CD14-positive monocyte (primary cell): Measurements from ENCODE around the gene PTCH2. TPM values are rescaled to one million over a fixed set of nuclear protein-coding genes. Genes with fewer than 3 reads are reported as not detected.
"Not testable (repeated sequence)": the region's sequence is repeated elsewhere in the genome, so short reads cannot be mapped to it uniquely, and the experiment has no call there.

Experiments used
- DNase-seq, 3 donors: peaks; one replicate each; pipeline ENCODE4 v3.0.0-alpha.2; 2011 to 2022
- H2AFZ ChIP-seq: 2 replicates; pipeline ENCODE4 v1.6.0; 2012; ENCODE audit warnings: mild to moderate bottlenecking, low read depth, low read length, inconsistent platforms; ENCODE audit not compliant: insufficient read depth, poor library complexity, severe bottlenecking
- H3K27ac ChIP-seq, 2 donors: 1 replicate in 1 of 2; 2 replicates in 1 of 2; pipeline ENCODE4 v1.5.1; 2012 to 2013; ENCODE audit warnings: low read length in 2 of 2, control low read depth in 1 of 2, inconsistent platforms in 1 of 2, low read depth in 1 of 2, mild to moderate bottlenecking in 1 of 2
- H3K27me3 ChIP-seq, 2 donors: one replicate each; pipeline versions ENCODE4 v1.6.0 to v1.6.1; 2011 to 2013; ENCODE audit warnings: low read length in 2 of 2; ENCODE audit not compliant: control insufficient read depth in 2 of 2, insufficient read depth in 2 of 2
- H3K36me3 ChIP-seq, 2 donors: replicated peaks in 1 of 2; 1 replicate in 1 of 2; 2 replicates in 1 of 2; pipeline versions ENCODE4 v1.5.1 to v1.6.1; 2012 to 2013; ENCODE audit warnings: low read length in 2 of 2, control low read depth in 1 of 2, inconsistent platforms in 1 of 2, mild to moderate bottlenecking in 1 of 2; ENCODE audit not compliant: insufficient read depth in 2 of 2, control insufficient read depth in 1 of 2
- H3K4me1 ChIP-seq, 2 donors: 1 replicate in 1 of 2; 2 replicates in 1 of 2; pipeline versions ENCODE4 v1.5.1 to v1.6.1; 2012 to 2013; ENCODE audit warnings: low read length in 2 of 2, control low read depth in 1 of 2, inconsistent platforms in 1 of 2, mild to moderate bottlenecking in 1 of 2, moderate library complexity in 1 of 2; ENCODE audit not compliant: insufficient read depth in 2 of 2, control insufficient read depth in 1 of 2
- H3K4me2 ChIP-seq: replicated peaks from 2 replicates; pipeline ENCODE3; 2012; ENCODE audit warnings: low read length, moderate library complexity, mild to moderate bottlenecking; ENCODE audit not compliant: poor library complexity, severe bottlenecking; ENCODE audit errors: extremely low read depth
- H3K4me3 ChIP-seq, 3 experiments: fragments of 200-600 bp in 1 of 3; sonication (generic) in 1 of 3; replicated peaks in 1 of 3; 1 replicate in 2 of 3; 2 replicates in 1 of 3; pipeline ENCODE4 v1.5.1; 2011 to 2013; ENCODE audit warnings: low read length in 3 of 3, mild to moderate bottlenecking in 3 of 3, control low read depth in 2 of 3, low read depth in 2 of 3, inconsistent platforms in 1 of 3, moderate library complexity in 1 of 3
- H3K79me2 ChIP-seq: 2 replicates; pipeline ENCODE4 v1.6.0; 2012; ENCODE audit warnings: mild to moderate bottlenecking, control low read depth, inconsistent platforms, low read length, moderate library complexity; ENCODE audit not compliant: insufficient read depth
- H3K9ac ChIP-seq: 2 replicates; pipeline ENCODE4 v1.6.0; 2017; ENCODE audit warnings: low read length, mild to moderate bottlenecking; ENCODE audit not compliant: insufficient read depth, poor library complexity, severe bottlenecking
- H3K9me3 ChIP-seq, 2 donors: replicated peaks in 1 of 2; 1 replicate in 1 of 2; 2 replicates in 1 of 2; pipeline versions ENCODE4 v1.5.1 to v1.6.1; 2012 to 2013; ENCODE audit warnings: low read length in 2 of 2, control low read depth in 1 of 2; ENCODE audit not compliant: control insufficient read depth in 1 of 2, insufficient read depth in 1 of 2
- H4K20me1 ChIP-seq: 2 replicates; pipeline ENCODE4 v1.6.0; 2012; ENCODE audit warnings: mild to moderate bottlenecking, low read length, control low read depth, moderate library complexity; ENCODE audit not compliant: insufficient read depth
- H3K27ac Mint-ChIP-seq, 7 donors: one replicate each; pipeline ENCODE4 v1.8.0; 2020; ENCODE audit warnings: mild to moderate bottlenecking in 7 of 7, mixed read lengths in 7 of 7, moderate library complexity in 6 of 7, inconsistent platforms in 2 of 7
- H3K27me3 Mint-ChIP-seq, 3 donors: one replicate each; pipeline ENCODE4 v1.8.0; 2021 to 2022; ENCODE audit warnings: low read depth in 3 of 3, mild to moderate bottlenecking in 3 of 3, mixed read lengths in 3 of 3, moderate library complexity in 3 of 3, inconsistent platforms in 1 of 3
- H3K36me3 Mint-ChIP-seq, 2 donors: one replicate each; pipeline ENCODE4 v1.8.0; 2020; ENCODE audit warnings: mixed read lengths in 2 of 2, inconsistent platforms in 1 of 2, mild to moderate bottlenecking in 1 of 2
- H3K4me1 Mint-ChIP-seq: one replicate; pipeline ENCODE4 v1.8.0; 2020; ENCODE audit warnings: mild to moderate bottlenecking, mixed read lengths
- H3K4me3 Mint-ChIP-seq, 2 donors: one replicate each; pipeline ENCODE4 v1.8.0; 2020; ENCODE audit warnings: mild to moderate bottlenecking in 2 of 2, mixed read lengths in 2 of 2, moderate library complexity in 1 of 2
- H3K9me3 Mint-ChIP-seq, 7 donors: one replicate each; pipeline ENCODE4 v1.8.0; 2020 to 2022; ENCODE audit warnings: mixed read lengths in 7 of 7, mild to moderate bottlenecking in 6 of 7, moderate library complexity in 6 of 7, inconsistent platforms in 2 of 7
- CTCF ChIP-seq: fragments of 200-600 bp; IDR thresholded peaks from one replicate; pipeline ENCODE4 v1.8.0; 2022; ENCODE audit warnings: antibody characterized with exemption, mild to moderate bottlenecking
- WGBS: methylation state at CpG from one replicate; pipeline ENCODE4 v1.1.5; 2013; ENCODE audit warnings: missing lambda C conversion rate; ENCODE audit not compliant: insufficient coverage; 5-methylcytosine and 5-hydroxymethylcytosine counted together
- intact Hi-C, 2 donors: fragments of 100-400 bp; cut with micrococcal nuclease; formaldehyde crosslinking; loops; one replicate each; pipeline versions ENCODE4 v1.15.0 to v1.15.1; 2023
- polyA plus RNA-seq, 3 donors: library from polyadenylated mRNA; depleted of rRNA in 1 of 3; unstranded in 2 of 3; stranded (reverse) in 1 of 3; fragments of 300-500 nt in 2 of 3; fragments of >200 nt in 1 of 3; fragmentation: Illumina TruSeq in 2 of 3; gene quantifications; 1 replicate in 2 of 3; 2 replicates in 1 of 3; pipeline ENCODE4 v1.2.3, GENCODE V29; 2012 to 2021

PTCH2 gene
- polyA plus RNA-seq, 3 donors = 0.18 to 0.71 (median 0.22) TPM

- H3K27me3 Mint-ChIP-seq = not testable (repeated sequence)
- intact Hi-C loops = loop anchor here in 1 of 2 donors (5.0 to 10.0 kb wide), 2 partner anchors 34 to 507 kb away; no protein-coding TSS in a partner anchor
Measured at GRCh38 chr1:44797886-44798285, 45.2 kb downstream of the PTCH2 start.

GRCh38 chr1:44792736-44793502, 50.1 kb downstream of the PTCH2 start:
- no peaks in the 10 kb centered on the region for H3K4me1 ChIP-seq
- H3K27me3 ChIP-seq = no peaks in the 10 kb centered on the region
- intact Hi-C loops = loop anchor here in 1 of 2 donors (10.0 kb wide), 1 partner anchor 512 kb away; no protein-coding TSS in a partner anchor
- Mint-ChIP-seq H3K9me3 (peaks cover 0 to 1% (median 0%) of the 10 kb centered on the region in 7 donors), H3K4me1 (peaks cover 4% of the 10 kb centered on the region), H3K36me3 (no peaks in the 10 kb centered on the region), H3K27ac (no peak overlapping the region), H3K4me3 (no peak overlapping the region), H3K27me3 (peaks cover 0 to 1% (median 1%) of the 10 kb centered on the region in 3 donors)
- H4K20me1 ChIP-seq = no peaks in the 10 kb centered on the region
- WGBS = 100% methylated on average over 3 of the region's 9 CpGs
- H3K27ac ChIP-seq = no peak overlapping the region
- TF ChIP-seq CTCF = no peak
- H3K9me3 ChIP-seq = no peaks in the 10 kb centered on the region
- H2AFZ ChIP-seq = no peak overlapping the region
- H3K36me3 ChIP-seq = no peaks in the 10 kb centered on the region
- no peaks in the 10 kb centered on the region for H3K79me2 ChIP-seq
- no peak overlapping the region for H3K4me2 ChIP-seq
- no peak overlapping the region for H3K9ac ChIP-seq
- H3K4me3 ChIP-seq = no peak overlapping the region
- DNase-seq = no peak

More at GRCh38 chr1:44797886-44798285, 45.2 kb downstream of the PTCH2 start:
- Histone ChIP-seq H3K4me1 (peaks cover 29 to 35% of the 10 kb centered on the region in 2 donors), H3K79me2 (peaks cover 19% of the 10 kb centered on the region), H4K20me1 (peaks cover 24% of the 10 kb centered on the region)
- not testable (repeated sequence) for DNase-seq, H3K27ac ChIP-seq, H2AFZ ChIP-seq, H3K4me3 ChIP-seq, H3K9me3 Mint-ChIP-seq, H3K9ac ChIP-seq, H3K4me3 Mint-ChIP-seq, H3K36me3 ChIP-seq, H3K27me3 ChIP-seq, H3K4me2 ChIP-seq, H3K9me3 ChIP-seq
- Mint-ChIP-seq H3K36me3 (peaks cover 15% of the 10 kb centered on the region in 2 donors), H3K27ac (peak overlapping the region in 1 of 7 donors; percentile 61), H3K4me1 (peaks cover 19% of the 10 kb centered on the region)
- 100% methylated on average over 1 of the region's 8 CpGs for WGBS
